GM19467 (cell line): ENCODE results near the gene METTL15.
"Not testable (repeated sequence)": the region's sequence is repeated elsewhere in the genome, so short reads cannot be mapped to it uniquely, and the experiment has no call there.

Source experiments
- ATAC-seq: cut with Tn5 transposase; IDR thresholded peaks from one replicate; pipeline ENCODE4 v1.9.1; 2021; ENCODE audit warnings: mild to moderate bottlenecking, moderate library complexity; ENCODE audit not compliant: unreplicated experiment

METTL15 gene

GRCh38 chr11:28195449-28195848, 87.3 kb downstream of the METTL15 start:
- no peak for ATAC-seq

DNA sequence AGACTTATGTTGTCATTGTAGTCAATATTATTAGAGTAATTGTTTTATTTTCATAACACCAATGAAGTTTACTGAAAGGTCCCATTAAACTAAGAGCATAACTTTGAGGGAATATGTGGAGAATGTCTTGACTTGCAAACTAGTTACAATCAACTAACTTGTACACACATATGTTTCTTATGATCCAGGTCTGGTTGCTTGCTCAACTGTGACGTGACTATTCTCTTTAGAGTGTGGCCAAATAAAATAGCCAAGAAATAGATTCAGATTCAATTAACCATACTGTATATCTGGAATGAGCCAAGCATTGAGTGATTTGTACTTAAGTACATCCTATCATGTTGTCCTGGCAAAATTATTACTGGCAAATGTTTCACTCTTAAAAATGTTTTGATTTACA, 101.7 kb downstream of the METTL15 start:
- no peak for ATAC-seq

GRCh38 chr11:28222063-28222462, 113.9 kb downstream of the METTL15 start:
- not testable (repeated sequence) for ATAC-seq

DNA sequence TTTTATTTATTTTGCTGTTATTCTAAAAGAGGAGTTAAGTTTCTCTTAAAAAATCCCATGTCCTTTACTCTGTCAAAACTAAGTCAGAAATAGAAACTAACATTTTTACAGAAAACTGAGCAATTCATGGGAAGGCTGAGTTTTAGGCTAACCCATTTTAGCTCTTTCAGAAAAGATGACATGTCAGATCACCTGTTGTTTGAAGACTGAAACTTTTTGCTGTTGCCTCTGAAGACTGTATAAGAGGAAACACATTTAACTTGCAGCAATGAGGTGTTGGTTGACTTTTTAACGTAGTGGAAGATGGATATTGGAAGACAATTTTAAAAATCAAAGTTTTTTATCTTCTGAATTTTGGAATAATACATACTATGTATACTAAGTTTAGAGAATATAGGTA, 115.4 kb downstream of the METTL15 start:
- peak; percentile 79 for ATAC-seq

DNA sequence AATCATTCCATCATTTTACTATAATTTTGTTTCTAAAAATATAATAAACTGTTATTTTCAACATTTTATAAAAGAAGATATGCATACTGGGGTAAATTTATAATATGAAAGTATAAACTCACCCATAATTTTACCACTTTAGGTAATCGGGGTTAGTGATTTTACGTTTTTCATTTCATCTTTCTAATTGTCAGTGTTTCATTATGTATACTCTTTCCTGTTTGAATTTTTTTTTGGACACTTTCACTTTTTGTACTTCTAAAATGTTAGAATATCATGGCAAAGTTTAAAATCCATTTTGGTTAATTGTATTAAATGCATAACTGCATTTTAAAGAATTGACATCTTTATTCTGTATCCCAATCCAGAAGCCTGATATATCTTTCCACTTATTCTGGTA, 115.8 kb downstream of the METTL15 start:
- peak; percentile 28 for ATAC-seq

GRCh38 chr11:28227460-28227859, 119.3 kb downstream of the METTL15 start:
- no peak for ATAC-seq

- ATAC-seq: no peak
Measured at GRCh38 chr11:28228196-28228895, 120.2 kb downstream of the METTL15 start.

- ATAC-seq: no peak
Measured at GRCh38 chr11:28231475-28231874, 123.3 kb downstream of the METTL15 start.

- ATAC-seq: no peak
Measured at GRCh38 chr11:28232649-28233048, 124.5 kb downstream of the METTL15 start.

- ATAC-seq: no peak
Measured at GRCh38 chr11:28241760-28242159, 133.6 kb downstream of the METTL15 start.

- ATAC-seq: no peak
Measured at GRCh38 chr11:28242596-28242995, 134.4 kb downstream of the METTL15 start.

- ATAC-seq: no peak
Measured at GRCh38 chr11:28243061-28243460, 134.9 kb downstream of the METTL15 start.

GRCh38 chr11:28243581-28243980, 135.4 kb downstream of the METTL15 start:
- ATAC-seq: no peak

GRCh38 chr11:28245131-28245530, 136.9 kb downstream of the METTL15 start:
- no peak for ATAC-seq

- peak; percentile 50 for ATAC-seq
Measured at GRCh38 chr11:28250192-28250591, 142.0 kb downstream of the METTL15 start.

- no peak for ATAC-seq
Measured at GRCh38 chr11:28251257-28251656, 143.1 kb downstream of the METTL15 start.

DNA sequence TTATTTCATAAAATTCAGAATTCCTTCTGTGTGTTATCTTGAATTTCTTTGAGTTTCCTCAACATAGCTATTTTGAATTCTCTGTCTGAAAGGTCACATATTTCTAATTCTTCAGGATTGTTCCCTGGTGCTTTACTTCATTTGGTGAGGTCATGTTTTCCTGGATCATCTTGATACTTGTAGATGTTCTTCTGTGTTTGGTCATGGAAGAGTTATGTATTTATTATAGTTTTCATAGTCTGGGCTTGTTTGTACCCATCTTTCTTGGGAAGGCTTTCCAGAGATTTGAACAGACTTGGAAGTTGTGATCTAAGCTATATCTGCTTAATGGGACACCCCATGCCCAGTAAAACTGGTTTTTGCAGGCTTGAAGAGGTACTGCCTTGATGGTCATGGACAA, 149.6 kb downstream of the METTL15 start:
- no peak for ATAC-seq

DNA sequence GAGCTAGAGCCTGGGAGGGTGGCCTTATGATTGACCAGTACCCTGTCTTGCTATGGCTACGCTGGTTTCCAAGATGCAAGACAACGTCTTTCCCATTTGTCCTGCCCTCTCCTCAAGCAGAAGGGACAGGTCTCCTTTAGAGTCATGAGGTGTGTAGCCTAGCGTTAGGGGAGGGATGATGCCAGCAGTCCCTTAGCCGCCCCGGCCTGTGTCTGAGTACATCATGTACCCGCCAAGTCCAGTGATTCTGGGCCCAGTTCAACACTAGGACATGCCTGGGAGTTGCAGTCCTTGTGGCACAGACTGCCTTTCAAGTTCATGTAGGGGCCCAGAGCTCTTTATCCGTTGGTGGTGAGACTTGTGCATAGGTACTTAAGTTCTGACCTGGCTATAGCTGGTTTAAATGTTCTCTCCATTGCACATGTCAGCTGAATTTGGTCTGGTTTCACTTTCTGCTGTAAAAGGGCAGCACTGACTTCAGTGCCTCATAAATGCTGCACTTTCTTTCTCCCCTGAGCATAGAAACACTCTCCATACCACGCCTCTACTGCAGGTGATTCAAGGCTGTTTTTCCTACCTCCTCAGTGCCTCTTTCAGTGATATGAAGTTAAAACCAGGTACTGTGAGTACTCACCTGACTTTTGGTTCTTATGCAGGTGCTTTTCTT, 151.1 kb downstream of the METTL15 start:
- ATAC-seq: no peak

- no peak for ATAC-seq
Measured at GRCh38 chr11:28268925-28269324, 160.7 kb downstream of the METTL15 start.

- ATAC-seq: no peak
Measured at GRCh38 chr11:28269586-28269985, 161.4 kb downstream of the METTL15 start.

DNA sequence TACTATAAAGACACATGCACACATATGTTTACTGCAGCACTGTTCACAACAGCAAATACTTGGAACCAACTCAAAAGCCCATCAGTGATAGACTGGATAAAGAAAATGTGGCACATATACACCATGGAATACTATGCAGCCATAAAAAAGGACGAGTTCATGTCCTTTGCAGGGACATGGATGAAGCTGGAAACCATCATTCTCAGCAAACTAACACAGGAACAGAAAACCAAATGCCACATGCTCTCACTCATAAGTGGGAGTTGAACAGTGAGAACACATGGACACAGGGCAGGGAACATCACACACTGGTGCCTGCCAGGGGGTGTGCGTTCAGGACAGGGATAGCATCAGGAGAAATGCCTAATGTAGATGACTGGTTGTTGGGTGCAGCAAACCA, 164.1 kb downstream of the METTL15 start:
- not testable (repeated sequence) for ATAC-seq

GRCh38 chr11:28274216-28274615, 166.0 kb downstream of the METTL15 start:
- ATAC-seq: no peak

DNA sequence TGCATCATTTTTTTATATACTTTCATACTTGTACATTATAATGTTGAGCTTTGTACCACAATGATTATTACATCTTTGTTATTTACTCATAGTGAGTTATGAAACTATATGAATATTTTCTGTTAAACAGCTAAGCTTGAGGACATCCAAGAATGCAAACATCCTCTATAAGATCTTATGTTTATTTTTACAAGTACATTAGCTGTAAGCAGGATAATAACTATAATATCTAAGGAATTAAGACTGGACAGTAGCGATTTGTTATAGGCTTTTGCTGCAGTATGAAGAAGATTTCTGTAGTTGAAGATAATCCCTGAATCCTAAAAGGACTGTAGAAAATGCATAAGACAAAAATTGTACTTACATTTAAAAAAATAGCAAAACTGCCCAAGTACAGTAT, 176.0 kb downstream of the METTL15 start:
- ATAC-seq: no peak
